Osteocyte (in vitro differentiated cells): ENCODE measurements around the gene RBMS3. TPM values are rescaled to one million over a fixed set of nuclear protein-coding genes. Genes with fewer than 3 reads are reported as not detected.

Experiments
- DNase-seq: peaks from one replicate; pipeline ENCODE4 v3.0.0; 2021; ENCODE audit warnings: mixed read lengths; ENCODE audit not compliant: unreplicated experiment; ENCODE audit errors: extremely low spot score
- H3K27ac Mint-ChIP-seq: one replicate; pipeline ENCODE4 v1.8.0; 2021; ENCODE audit warnings: mild to moderate bottlenecking, mixed read lengths; ENCODE audit not compliant: unreplicated experiment
- H3K27me3 Mint-ChIP-seq: one replicate; pipeline ENCODE4 v1.8.0; 2021; ENCODE audit warnings: mixed read lengths; ENCODE audit not compliant: unreplicated experiment
- H3K36me3 Mint-ChIP-seq: one replicate; pipeline ENCODE4 v1.8.0; 2021; ENCODE audit warnings: mixed read lengths; ENCODE audit not compliant: unreplicated experiment
- H3K4me1 Mint-ChIP-seq: one replicate; pipeline ENCODE4 v1.8.0; 2021; ENCODE audit warnings: mixed read lengths; ENCODE audit not compliant: unreplicated experiment
- H3K4me3 Mint-ChIP-seq: one replicate; pipeline ENCODE4 v1.8.0; 2021; ENCODE audit warnings: mild to moderate bottlenecking, moderate library complexity, mixed read lengths; ENCODE audit not compliant: unreplicated experiment
- H3K9me3 Mint-ChIP-seq: one replicate; pipeline ENCODE4 v1.8.0; 2021; ENCODE audit warnings: mixed read lengths; ENCODE audit not compliant: unreplicated experiment
- total RNA-seq: library from RNA; stranded (reverse); gene quantifications from 2 replicates; pipeline ENCODE4 v1.2.1, GENCODE V29; 2021
- TF ChIP-seq, protein P1 (sequence below): fragments of 200-600 bp; sonication (generic); IDR thresholded peaks from 2 replicates; pipeline ENCODE4 v1.5.0; 2021; ENCODE audit warnings: antibody characterized with exemption, mild to moderate bottlenecking, moderate library complexity

RBMS3 gene
- total RNA-seq, 1 donor from 2014 or later: 64.2 TPM

DNA sequence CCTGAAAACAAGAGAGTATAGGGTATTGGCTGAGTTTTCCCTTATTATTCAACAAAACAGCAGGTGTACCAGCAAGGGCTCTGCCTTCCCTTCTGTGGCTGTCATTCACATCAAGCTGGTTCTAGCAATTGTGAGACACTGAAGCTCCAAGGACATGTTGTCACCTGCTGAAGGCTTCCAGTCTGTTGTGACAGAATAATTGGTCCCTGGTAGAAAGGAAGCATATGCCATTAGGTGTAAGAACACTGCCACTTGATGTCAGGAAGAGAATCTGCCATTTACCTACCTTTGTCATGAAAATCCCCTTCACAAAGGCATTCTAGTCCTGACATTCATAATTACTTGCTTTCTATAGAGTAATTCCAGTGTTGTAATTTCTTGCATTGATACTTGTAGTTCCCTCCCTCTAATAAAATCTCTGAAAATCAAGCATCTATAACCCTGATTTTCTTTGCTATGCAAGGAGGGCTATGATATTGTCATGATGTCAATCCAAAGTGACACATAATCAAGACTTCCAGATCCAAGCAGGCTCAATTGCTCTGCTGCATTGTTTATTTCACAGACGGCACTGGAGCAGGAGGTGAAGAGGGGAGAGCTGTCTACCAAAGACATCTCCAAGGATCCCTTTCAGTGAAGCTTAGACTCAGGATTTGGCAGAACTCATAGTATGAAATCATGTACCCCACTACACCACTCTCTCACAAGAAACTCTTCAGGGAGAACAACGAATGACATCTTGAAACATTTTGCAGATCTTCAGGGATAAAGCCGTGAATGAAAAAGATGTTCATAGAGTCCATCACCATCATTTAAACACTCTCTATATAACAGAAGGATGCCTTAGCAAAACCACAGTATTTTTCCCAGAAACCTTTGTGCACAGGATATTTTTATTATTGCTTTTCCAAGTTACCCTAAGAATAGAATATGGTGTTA, 425.3 kb downstream of the RBMS3 start:
- Mint-ChIP-seq H3K27me3 (no peaks in the 10 kb centered on the region), H3K4me1 (peaks cover 5% of the 10 kb centered on the region), H3K4me3 (no peak overlapping the region), H3K27ac (no peak overlapping the region), H3K9me3 (no peaks in the 10 kb centered on the region), H3K36me3 (peaks cover 15% of the 10 kb centered on the region)
- no peak for DNase-seq
- TF ChIP-seq, protein P1, sequence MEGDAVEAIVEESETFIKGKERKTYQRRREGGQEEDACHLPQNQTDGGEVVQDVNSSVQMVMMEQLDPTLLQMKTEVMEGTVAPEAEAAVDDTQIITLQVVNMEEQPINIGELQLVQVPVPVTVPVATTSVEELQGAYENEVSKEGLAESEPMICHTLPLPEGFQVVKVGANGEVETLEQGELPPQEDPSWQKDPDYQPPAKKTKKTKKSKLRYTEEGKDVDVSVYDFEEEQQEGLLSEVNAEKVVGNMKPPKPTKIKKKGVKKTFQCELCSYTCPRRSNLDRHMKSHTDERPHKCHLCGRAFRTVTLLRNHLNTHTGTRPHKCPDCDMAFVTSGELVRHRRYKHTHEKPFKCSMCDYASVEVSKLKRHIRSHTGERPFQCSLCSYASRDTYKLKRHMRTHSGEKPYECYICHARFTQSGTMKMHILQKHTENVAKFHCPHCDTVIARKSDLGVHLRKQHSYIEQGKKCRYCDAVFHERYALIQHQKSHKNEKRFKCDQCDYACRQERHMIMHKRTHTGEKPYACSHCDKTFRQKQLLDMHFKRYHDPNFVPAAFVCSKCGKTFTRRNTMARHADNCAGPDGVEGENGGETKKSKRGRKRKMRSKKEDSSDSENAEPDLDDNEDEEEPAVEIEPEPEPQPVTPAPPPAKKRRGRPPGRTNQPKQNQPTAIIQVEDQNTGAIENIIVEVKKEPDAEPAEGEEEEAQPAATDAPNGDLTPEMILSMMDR: no peak

DNA sequence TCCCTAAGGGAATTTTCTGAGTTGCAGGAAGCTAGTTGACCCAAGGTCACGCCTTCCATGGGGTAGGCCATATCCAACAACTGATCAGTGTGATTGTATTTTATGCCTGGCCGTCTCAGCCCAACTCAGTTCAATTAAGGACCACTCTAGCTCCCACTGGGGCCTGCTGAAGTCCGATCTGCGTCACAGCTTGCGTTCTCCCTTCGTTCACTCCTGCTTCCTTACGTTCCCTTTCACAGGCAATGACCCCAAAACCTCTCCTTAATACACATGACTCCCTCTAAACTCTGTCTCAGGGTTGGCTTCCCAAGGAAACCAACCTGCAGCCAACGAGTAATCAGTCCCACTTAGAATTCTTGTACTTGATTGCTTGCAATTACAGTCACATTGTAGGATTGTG, 428.0 kb downstream of the RBMS3 start:
- H3K4me3 Mint-ChIP-seq: no peak overlapping the region
- H3K27me3 Mint-ChIP-seq: no peaks in the 10 kb centered on the region
- no peaks in the 10 kb centered on the region for H3K9me3 Mint-ChIP-seq
- no peak overlapping the region for H3K27ac Mint-ChIP-seq
- TF ChIP-seq, protein P1: no peak
- H3K4me1 Mint-ChIP-seq: peaks cover 5% of the 10 kb centered on the region
- peaks cover 6% of the 10 kb centered on the region for H3K36me3 Mint-ChIP-seq
- no peak for DNase-seq

DNA sequence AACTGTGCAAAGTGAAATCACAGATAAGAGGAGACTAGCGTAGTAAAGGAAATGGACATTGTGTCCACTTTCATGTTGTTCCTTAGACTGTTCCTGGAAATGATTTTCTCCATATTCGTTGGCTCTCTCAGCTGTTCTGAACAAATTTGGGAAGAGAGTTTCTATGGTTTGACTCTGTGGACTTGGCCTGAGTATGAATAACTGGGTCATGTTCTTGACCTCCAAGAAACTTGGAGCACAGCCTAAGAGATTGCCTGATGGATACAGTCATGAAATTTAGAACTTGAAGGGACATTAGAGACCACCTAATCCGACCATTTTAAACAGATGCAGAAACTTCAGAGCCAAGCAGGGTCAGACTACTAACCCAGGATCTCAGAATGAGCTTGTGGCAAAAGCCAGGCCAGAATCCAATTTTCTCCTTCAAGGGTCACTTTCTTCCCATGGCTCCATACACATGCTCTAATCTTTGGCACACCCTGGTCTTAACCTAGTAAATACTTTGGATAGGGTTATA, 430.4 kb downstream of the RBMS3 start:
- DNase-seq: no peak

DNA sequence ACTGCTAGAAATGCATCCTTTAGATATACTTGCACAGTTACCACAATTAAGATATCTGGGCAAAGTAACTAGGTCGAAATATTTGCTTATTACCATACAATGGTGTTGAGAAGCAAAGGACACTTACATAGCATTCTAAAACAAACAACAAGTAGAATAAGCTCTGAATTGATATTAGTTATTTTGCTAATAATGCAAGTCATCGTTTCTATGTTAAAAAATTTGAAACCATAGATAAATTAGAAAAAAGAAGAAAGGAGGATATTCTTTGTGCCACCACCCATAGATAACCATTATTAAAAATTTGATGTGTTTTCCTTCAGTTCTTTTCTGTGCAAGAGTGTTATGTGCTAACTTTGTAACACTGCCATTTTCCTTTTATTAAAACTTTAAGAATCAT, 435.3 kb downstream of the RBMS3 start:
- Mint-ChIP-seq H3K4me1 (no peaks in the 10 kb centered on the region), H3K27me3 (no peaks in the 10 kb centered on the region), H3K4me3 (no peak overlapping the region), H3K36me3 (no peaks in the 10 kb centered on the region), H3K27ac (no peak overlapping the region), H3K9me3 (no peaks in the 10 kb centered on the region)
- TF ChIP-seq, protein P1: no peak
- no peak for DNase-seq

More for the DNA sequence above, 430.4 kb downstream of the RBMS3 start:
- H3K27me3 Mint-ChIP-seq: no peaks in the 10 kb centered on the region
- no peak overlapping the region for H3K4me3 Mint-ChIP-seq
- H3K4me1 Mint-ChIP-seq: peaks cover 5% of the 10 kb centered on the region
- peaks cover 6% of the 10 kb centered on the region for H3K36me3 Mint-ChIP-seq
- no peaks in the 10 kb centered on the region for H3K9me3 Mint-ChIP-seq
- H3K27ac Mint-ChIP-seq: no peak overlapping the region
- TF ChIP-seq, protein P1: no peak

DNA sequence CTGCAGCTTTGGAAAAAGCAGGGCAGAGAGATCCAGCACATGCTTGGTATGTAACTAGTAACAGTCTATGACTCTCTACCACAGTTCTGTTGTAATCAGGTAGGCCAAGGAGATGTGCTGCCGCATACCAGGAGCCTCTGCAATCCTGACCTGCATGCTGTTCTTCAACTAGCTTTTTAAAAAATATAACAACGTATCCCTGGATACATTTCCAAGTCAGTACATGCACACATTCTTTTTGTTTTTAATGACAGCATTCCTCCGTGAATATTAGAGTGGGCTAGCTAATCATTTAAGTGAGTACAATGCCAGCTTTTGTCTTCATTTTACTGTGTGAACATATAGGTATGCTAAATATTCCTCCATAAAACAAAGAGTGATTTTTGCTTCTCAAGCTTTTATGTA, 437.8 kb downstream of the RBMS3 start:
- TF ChIP-seq, protein P1: no peak
- no peak for DNase-seq
- H3K36me3 Mint-ChIP-seq: peaks cover 4% of the 10 kb centered on the region
- H3K27ac Mint-ChIP-seq: no peak overlapping the region
- H3K4me1 Mint-ChIP-seq: no peaks in the 10 kb centered on the region
- H3K4me3 Mint-ChIP-seq: no peak overlapping the region
- no peaks in the 10 kb centered on the region for H3K9me3 Mint-ChIP-seq
- no peaks in the 10 kb centered on the region for H3K27me3 Mint-ChIP-seq
